ENCODE results near the gene FSIP2. TPM values are rescaled to one million over a fixed set of nuclear protein-coding genes. Genes with fewer than 3 reads are reported as not detected.

Gene FSIP2
- total RNA-seq, 4 donors from 2014 or later, result 0.33 to 0.94 (median 0.87) TPM

- no peak for TF ChIP-seq CTCF (IDR thresholded peaks at IDR 0.05; ENCODE audit: low read depth)
Measured at GRCh38 chr2:185811580-185811979, 73.0 kb downstream of the FSIP2 start.

GRCh38 chr2:185813707-185814106 is 75.1 kb downstream of the FSIP2 start:
- no peak for TF ChIP-seq CTCF (IDR thresholded peaks at IDR 0.05; ENCODE audit: low read depth)

DNA sequence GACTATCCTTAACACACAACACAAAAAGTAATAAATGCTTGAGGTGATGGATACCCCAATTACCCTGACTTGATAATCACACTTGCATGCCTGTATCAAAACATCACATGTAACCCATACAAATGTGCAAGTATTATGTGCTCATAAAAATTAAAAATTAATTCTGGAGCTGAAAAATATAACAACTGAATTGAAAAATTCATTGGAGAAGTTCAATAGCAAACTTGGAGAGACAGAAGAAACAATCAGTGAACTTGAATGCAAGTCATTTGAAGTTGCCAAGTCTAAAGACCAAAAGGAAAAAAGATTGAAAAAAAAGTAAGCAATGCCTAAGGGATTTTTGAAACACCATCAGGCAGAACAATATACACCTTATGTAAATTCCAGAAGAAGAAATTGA is 79.4 kb downstream of the FSIP2 start:
- no peak for TF ChIP-seq CTCF (IDR thresholded peaks at IDR 0.05; ENCODE audit: low read depth)

DNA sequence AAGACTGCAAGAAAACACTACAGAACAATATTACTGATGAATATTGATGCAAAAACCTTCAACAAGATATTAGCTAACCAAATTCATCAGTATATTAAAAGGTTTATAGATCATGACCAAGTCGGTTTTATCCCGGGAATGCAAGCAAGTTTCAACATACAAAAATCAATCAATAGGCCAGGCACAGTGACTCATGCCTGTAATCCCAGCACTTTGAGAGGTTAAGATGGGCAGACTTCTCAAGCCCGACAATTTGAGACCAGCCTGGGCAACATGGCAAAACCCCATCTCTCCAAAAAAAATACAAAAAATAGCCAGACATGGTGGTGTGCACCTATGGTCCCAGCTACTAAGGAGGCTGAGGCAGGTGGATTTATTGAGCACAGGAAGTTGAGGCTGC is 82.9 kb downstream of the FSIP2 start:
- no peak for TF ChIP-seq CTCF (IDR thresholded peaks at IDR 0.05; ENCODE audit: low read depth)

DNA sequence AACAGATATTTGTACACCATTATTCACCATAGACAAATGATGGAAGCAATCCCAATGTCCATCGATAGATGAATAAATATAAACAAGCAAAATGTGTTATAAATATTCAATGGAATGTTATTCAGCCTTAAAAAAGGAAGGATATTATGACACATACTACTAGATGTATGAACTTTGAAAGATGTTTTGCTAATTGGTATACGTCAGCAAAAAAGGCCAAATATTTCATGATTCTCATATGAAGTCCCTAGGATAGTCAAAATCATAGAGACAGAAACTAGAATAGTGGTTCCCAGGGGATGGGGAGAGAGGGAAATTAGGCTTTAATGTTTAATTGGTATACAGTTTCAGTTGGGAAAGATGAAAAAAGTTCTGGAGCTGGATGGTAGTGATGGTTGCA is 85.2 kb downstream of the FSIP2 start:
- no peak for TF ChIP-seq CTCF (IDR thresholded peaks at IDR 0.05; ENCODE audit: low read depth)

- TF ChIP-seq CTCF (IDR thresholded peaks at IDR 0.05; ENCODE audit: low read depth), result no peak
Measured at GRCh38 chr2:185825557-185825956, 87.0 kb downstream of the FSIP2 start.

DNA sequence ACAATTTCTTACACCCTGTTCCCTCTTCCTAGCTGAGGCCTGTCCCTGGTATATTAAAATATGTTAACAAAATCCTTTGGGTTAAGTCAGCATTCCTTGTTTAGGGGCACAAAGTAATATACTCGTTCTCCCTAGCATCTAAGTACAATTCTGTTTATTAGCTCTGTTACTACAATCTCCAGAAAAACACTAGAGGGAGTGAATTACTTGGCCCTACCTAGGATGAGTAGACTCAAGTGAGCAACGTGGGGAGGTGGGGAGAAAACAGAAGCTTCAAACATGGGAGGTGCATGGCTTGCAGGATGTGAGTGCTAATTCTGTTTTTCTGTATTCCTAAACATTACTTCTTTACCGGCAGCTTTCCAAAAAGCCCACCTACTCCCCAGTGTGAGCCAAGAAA is 89.7 kb downstream of the FSIP2 start:
- no peak for TF ChIP-seq CTCF (IDR thresholded peaks at IDR 0.05; ENCODE audit: low read depth)

All from subcutaneous adipose tissue (tissue), 4 donors.